Measurements from ENCODE around the gene LAMC2.

Gene LAMC2

GRCh38 chr1:183173828-183174227, 12.2 kb upstream of the LAMC2 start:
- DNase-seq = no peak

- DNase-seq = no peak
Measured at GRCh38 chr1:183175631-183176030, 10.4 kb upstream of the LAMC2 start.

- no peak for DNase-seq
Measured at GRCh38 chr1:183178545-183178944, 7.5 kb upstream of the LAMC2 start.

- no peak for DNase-seq
Measured at GRCh38 chr1:183179033-183179432, 7.0 kb upstream of the LAMC2 start.

GRCh38 chr1:183180218-183180617, 5.8 kb upstream of the LAMC2 start:
- DNase-seq = no peak

- DNase-seq = no peak
Measured at GRCh38 chr1:183180634-183181056, 5.4 kb upstream of the LAMC2 start.

- no peak for DNase-seq
Measured at GRCh38 chr1:183186841-183187240, 777 bp downstream of the LAMC2 start.

- no peak for DNase-seq
Measured at GRCh38 chr1:183188240-183188639, 2.2 kb downstream of the LAMC2 start.

- DNase-seq = no peak
Measured at GRCh38 chr1:183191833-183192232, 5.8 kb downstream of the LAMC2 start.

GRCh38 chr1:183193963-183194525, 8.0 kb downstream of the LAMC2 start:
- no peak for DNase-seq

- no peak for DNase-seq
Measured at GRCh38 chr1:183194527-183195141, 8.6 kb downstream of the LAMC2 start.

GRCh38 chr1:183195142-183195574, 9.1 kb downstream of the LAMC2 start:
- no peak for DNase-seq

- no peak for DNase-seq
Measured at GRCh38 chr1:183197762-183198161, 11.7 kb downstream of the LAMC2 start.

- DNase-seq = no peak
Measured at GRCh38 chr1:183198463-183198862, 12.4 kb downstream of the LAMC2 start.

GRCh38 chr1:183199304-183199703, 13.2 kb downstream of the LAMC2 start:
- no peak for DNase-seq

GRCh38 chr1:183200451-183200850, 14.4 kb downstream of the LAMC2 start:
- DNase-seq = no peak

GRCh38 chr1:183203094-183203493, 17.0 kb downstream of the LAMC2 start:
- DNase-seq = no peak

GRCh38 chr1:183205196-183205781, 19.2 kb downstream of the LAMC2 start:
- no peak for DNase-seq

- no peak for DNase-seq
Measured at GRCh38 chr1:183206538-183207122, 20.6 kb downstream of the LAMC2 start.

GRCh38 chr1:183209533-183210158, 23.6 kb downstream of the LAMC2 start:
- DNase-seq = no peak

- DNase-seq = no peak
Measured at GRCh38 chr1:183210681-183211080, 24.6 kb downstream of the LAMC2 start.

- DNase-seq = no peak
Measured at GRCh38 chr1:183212870-183213269, 26.8 kb downstream of the LAMC2 start.

GRCh38 chr1:183214021-183214970, 28.2 kb downstream of the LAMC2 start:
- no peak for DNase-seq

All from activated effector memory CD4-positive, alpha-beta T cell treated with Interleukin-2 at 50 U/mL for 16 hours (primary cell).